WTC11 (cell line): ENCODE results near the gene VIT. TPM values are rescaled to one million over a fixed set of nuclear protein-coding genes. Genes with fewer than 3 reads are reported as not detected.

ENCODE experiments used
- ATAC-seq: fragments of 200-7000 bp; cut with Tn5 transposase; 2 replicates; pipeline ENCODE4 v1.10.0; 2021; ENCODE audit warnings: mild to moderate bottlenecking, moderate library complexity
- CTCF ChIA-PET: fragments of 300-600 bp; sonication (Branson Sonifier 250); formaldehyde crosslinking; loops from one replicate; lab custom pipeline; 2021; ENCODE audit warnings: antibody characterized with exemption; lab: Charles Lee
- POLR2A ChIA-PET: fragments of 350-600 bp; sonication (Branson Sonifier 250); formaldehyde crosslinking; loops from one replicate; lab custom pipeline; 2021; ENCODE audit warnings: antibody characterized with exemption; lab: Charles Lee
- DNase-seq: peaks from one replicate; pipeline ENCODE4 v3.0.0; 2021; ENCODE audit warnings: low spot score
- H3K27ac Mint-ChIP-seq: 2 replicates; pipeline ENCODE4 v1.8.0; 2021; ENCODE audit warnings: mixed read lengths
- H3K27me3 Mint-ChIP-seq: 2 replicates; pipeline ENCODE4 v1.8.0; 2021; ENCODE audit warnings: low read depth, mild to moderate bottlenecking, moderate library complexity, mixed read lengths
- H3K36me3 Mint-ChIP-seq: 2 replicates; pipeline ENCODE4 v1.8.0; 2021; ENCODE audit warnings: mixed read lengths
- H3K4me1 Mint-ChIP-seq: 2 replicates; pipeline ENCODE4 v1.8.0; 2022; ENCODE audit warnings: mixed read lengths
- H3K4me3 Mint-ChIP-seq: 2 replicates; pipeline ENCODE4 v1.8.0; 2021; ENCODE audit warnings: mild to moderate bottlenecking, moderate library complexity, mixed read lengths
- H3K9me3 Mint-ChIP-seq: 2 replicates; pipeline ENCODE4 v1.8.0; 2021; ENCODE audit warnings: mixed read lengths
- CREB1 ChIP-seq: sonication (generic); formaldehyde crosslinking; IDR thresholded peaks from 2 replicates; pipeline ENCODE4 v1.8.0; 2023; ENCODE audit warnings: mild to moderate bottlenecking, missing genetic modification reagents
- ELF4 ChIP-seq: sonication (generic); formaldehyde crosslinking; IDR thresholded peaks from 2 replicates; pipeline ENCODE4 v1.8.1; 2022; ENCODE audit warnings: low read depth, mild to moderate bottlenecking, moderate library complexity, missing genetic modification reagents
- GRHL2 ChIP-seq: fragments of 250-450 bp; sonication (Bioruptor Pico); IDR thresholded peaks from 2 replicates; pipeline ENCODE4 v1.8.0; 2022; ENCODE audit warnings: mild to moderate bottlenecking, moderate library complexity; ENCODE audit not compliant: insufficient replicate concordance, severe bottlenecking
- JAZF1 ChIP-seq: fragments of 250-450 bp; sonication (Bioruptor Pico); IDR thresholded peaks from 2 replicates; pipeline ENCODE4 v1.9.0; 2021; ENCODE audit warnings: moderate library complexity, mild to moderate bottlenecking, inconsistent platforms
- JUN ChIP-seq: sonication (generic); formaldehyde crosslinking; IDR thresholded peaks from 2 replicates; pipeline ENCODE4 v1.8.0; 2023; ENCODE audit warnings: mild to moderate bottlenecking, missing genetic modification reagents
- NR2C2 ChIP-seq: sonication (generic); formaldehyde crosslinking; IDR thresholded peaks from 2 replicates; pipeline ENCODE4 v1.8.0; 2022; ENCODE audit warnings: mild to moderate bottlenecking, missing genetic modification reagents
- OVOL2 ChIP-seq: fragments of 250-450 bp; sonication (Bioruptor Pico); IDR thresholded peaks from 2 replicates; pipeline ENCODE4 v1.9.0; 2021; ENCODE audit warnings: mild to moderate bottlenecking, borderline replicate concordance
- SMAD4 ChIP-seq: sonication (generic); formaldehyde crosslinking; IDR thresholded peaks from 2 replicates; pipeline ENCODE4 v1.8.0; 2022; ENCODE audit warnings: mild to moderate bottlenecking, missing genetic modification reagents
- TCF7 ChIP-seq: sonication (generic); formaldehyde crosslinking; IDR thresholded peaks from 2 replicates; pipeline ENCODE4 v1.8.0; 2022; ENCODE audit warnings: mild to moderate bottlenecking, low read depth, missing genetic modification reagents, moderate library complexity
- ZBTB21 ChIP-seq: sonication (generic); formaldehyde crosslinking; IDR thresholded peaks from 2 replicates; pipeline ENCODE4 v1.8.1; 2023; ENCODE audit warnings: mild to moderate bottlenecking, missing genetic modification reagents, borderline replicate concordance
- ZNF121 ChIP-seq: sonication (generic); formaldehyde crosslinking; IDR thresholded peaks from 2 replicates; pipeline ENCODE4 v1.8.0; 2023; ENCODE audit warnings: missing genetic modification reagents
- ZNF263 ChIP-seq: sonication (generic); formaldehyde crosslinking; IDR thresholded peaks from 2 replicates; pipeline ENCODE4 v1.8.1; 2022; ENCODE audit warnings: low read depth, mild to moderate bottlenecking, moderate library complexity, missing genetic modification reagents
- total RNA-seq: library from RNA; stranded (reverse); gene quantifications from 3 replicates; pipeline ENCODE4 v1.2.3, GENCODE V29; 2021
- TF ChIP-seq, protein P1 (sequence below): sonication (generic); formaldehyde crosslinking; conservative IDR thresholded peaks from 2 replicates; pipeline ENCODE4 v1.8.1; 2023; ENCODE audit warnings: mild to moderate bottlenecking, low read depth, missing genetic modification reagents, moderate library complexity
- TF ChIP-seq, protein P2 (sequence below): fragments of 250-450 bp; sonication (Bioruptor Pico); IDR thresholded peaks from 2 replicates; pipeline ENCODE4 v1.9.0; 2021; ENCODE audit warnings: moderate library complexity, mild to moderate bottlenecking, inconsistent platforms, borderline replicate concordance
- TF ChIP-seq, protein P3 (sequence below): sonication (generic); formaldehyde crosslinking; conservative IDR thresholded peaks from 2 replicates; pipeline ENCODE4 v1.8.1; 2022; ENCODE audit warnings: mild to moderate bottlenecking, missing genetic modification reagents
- TF ChIP-seq, protein P4 (sequence below): sonication (generic); formaldehyde crosslinking; IDR thresholded peaks from 2 replicates; pipeline ENCODE4 v1.8.0; 2022; ENCODE audit warnings: mild to moderate bottlenecking, missing genetic modification reagents
- TF ChIP-seq, protein P5 (sequence below): sonication (generic); formaldehyde crosslinking; IDR thresholded peaks from 2 replicates; pipeline ENCODE4 v1.8.0; 2022; ENCODE audit warnings: mild to moderate bottlenecking, missing genetic modification reagents
- TF ChIP-seq, protein P6 (sequence below): fragments of 250-450 bp; sonication (Bioruptor Pico); IDR thresholded peaks from 2 replicates; pipeline ENCODE4 v1.9.0; 2021; ENCODE audit warnings: mild to moderate bottlenecking
- TF ChIP-seq, protein P7 (sequence below): fragments of 250-450 bp; sonication (Bioruptor Pico); IDR thresholded peaks from 2 replicates; pipeline ENCODE4 v2.1.2; 2022; ENCODE audit warnings: mild to moderate bottlenecking, moderate library complexity

VIT gene
- total RNA-seq, 1 experiment from 2014 or later, result 0.46 TPM

DNA sequence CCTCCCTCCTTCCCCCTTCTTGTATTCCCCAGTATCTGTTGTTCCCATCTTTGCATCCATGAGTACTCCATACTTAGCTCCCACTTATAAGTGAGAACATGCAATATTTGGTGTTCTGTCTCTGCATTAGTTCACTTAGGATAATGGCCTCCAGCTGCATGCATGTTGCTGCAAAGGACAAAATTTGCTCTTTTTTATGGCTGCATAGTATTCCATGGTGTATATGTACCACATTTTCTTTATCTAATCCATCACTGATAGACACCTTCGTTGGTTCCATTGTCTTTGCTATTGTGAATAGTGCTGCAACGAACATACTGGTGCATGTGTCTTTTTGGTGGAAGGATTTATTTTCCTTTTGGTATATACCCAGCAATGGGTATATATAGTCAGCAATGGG lies 47.4 kb downstream of the VIT start (continued):
- TF ChIP-seq, protein P1, sequence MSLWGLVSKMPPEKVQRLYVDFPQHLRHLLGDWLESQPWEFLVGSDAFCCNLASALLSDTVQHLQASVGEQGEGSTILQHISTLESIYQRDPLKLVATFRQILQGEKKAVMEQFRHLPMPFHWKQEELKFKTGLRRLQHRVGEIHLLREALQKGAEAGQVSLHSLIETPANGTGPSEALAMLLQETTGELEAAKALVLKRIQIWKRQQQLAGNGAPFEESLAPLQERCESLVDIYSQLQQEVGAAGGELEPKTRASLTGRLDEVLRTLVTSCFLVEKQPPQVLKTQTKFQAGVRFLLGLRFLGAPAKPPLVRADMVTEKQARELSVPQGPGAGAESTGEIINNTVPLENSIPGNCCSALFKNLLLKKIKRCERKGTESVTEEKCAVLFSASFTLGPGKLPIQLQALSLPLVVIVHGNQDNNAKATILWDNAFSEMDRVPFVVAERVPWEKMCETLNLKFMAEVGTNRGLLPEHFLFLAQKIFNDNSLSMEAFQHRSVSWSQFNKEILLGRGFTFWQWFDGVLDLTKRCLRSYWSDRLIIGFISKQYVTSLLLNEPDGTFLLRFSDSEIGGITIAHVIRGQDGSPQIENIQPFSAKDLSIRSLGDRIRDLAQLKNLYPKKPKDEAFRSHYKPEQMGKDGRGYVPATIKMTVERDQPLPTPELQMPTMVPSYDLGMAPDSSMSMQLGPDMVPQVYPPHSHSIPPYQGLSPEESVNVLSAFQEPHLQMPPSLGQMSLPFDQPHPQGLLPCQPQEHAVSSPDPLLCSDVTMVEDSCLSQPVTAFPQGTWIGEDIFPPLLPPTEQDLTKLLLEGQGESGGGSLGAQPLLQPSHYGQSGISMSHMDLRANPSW, result no peak
- TF ChIP-seq, protein P2, sequence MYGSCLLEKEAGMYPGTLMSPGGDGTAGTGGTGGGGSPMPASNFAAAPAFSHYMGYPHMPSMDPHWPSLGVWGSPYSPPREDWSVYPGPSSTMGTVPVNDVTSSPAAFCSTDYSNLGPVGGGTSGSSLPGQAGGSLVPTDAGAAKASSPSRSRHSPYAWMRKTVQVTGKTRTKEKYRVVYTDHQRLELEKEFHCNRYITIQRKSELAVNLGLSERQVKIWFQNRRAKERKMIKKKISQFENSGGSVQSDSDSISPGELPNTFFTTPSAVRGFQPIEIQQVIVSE (CRISPR knock-in tag), result no peak
- TF ChIP-seq TCF7 (CRISPR knock-in tag) (no peak), JUN (CRISPR knock-in tag) (no peak), ZNF121 (no peak), NR2C2 (CRISPR knock-in tag) (no peak)
- TF ChIP-seq, protein P3, sequence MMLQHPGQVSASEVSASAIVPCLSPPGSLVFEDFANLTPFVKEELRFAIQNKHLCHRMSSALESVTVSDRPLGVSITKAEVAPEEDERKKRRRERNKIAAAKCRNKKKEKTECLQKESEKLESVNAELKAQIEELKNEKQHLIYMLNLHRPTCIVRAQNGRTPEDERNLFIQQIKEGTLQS (CRISPR knock-in tag), result no peak

DNA sequence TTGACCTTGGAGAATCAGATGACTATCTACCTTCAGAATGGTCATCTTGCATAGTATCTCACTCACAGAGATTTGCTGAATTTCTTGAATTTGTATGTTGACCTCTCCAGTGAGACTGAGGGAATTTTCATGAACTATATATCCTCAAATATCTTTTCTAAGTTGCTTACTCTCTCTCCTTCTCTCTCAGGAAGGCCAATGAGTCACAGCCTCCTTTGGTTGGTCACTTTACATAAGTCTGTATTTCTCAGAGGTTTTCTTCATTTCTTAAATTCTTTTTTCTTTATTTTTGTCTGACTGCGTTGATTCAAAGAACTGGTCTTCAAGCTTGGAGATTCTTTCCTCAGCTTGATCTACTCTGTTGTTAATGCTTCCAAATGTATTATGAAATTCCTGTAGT lies 51.7 kb downstream of the VIT start:
- no peak overlapping the region for H3K27ac Mint-ChIP-seq
- CTCF ChIA-PET, result interaction anchor here (1.3 kb wide), 1 partner anchor 37 kb away, joined by 3 read pairs; no protein-coding TSS in a partner anchor
- POLR2A ChIA-PET, result no interaction called here
- peaks cover 18% of the 10 kb centered on the region for H3K36me3 Mint-ChIP-seq
- TF ChIP-seq GRHL2 (CRISPR knock-in tag), result no peak
- TF ChIP-seq ELF4 (CRISPR knock-in tag), result no peak
- TF ChIP-seq, protein P4, sequence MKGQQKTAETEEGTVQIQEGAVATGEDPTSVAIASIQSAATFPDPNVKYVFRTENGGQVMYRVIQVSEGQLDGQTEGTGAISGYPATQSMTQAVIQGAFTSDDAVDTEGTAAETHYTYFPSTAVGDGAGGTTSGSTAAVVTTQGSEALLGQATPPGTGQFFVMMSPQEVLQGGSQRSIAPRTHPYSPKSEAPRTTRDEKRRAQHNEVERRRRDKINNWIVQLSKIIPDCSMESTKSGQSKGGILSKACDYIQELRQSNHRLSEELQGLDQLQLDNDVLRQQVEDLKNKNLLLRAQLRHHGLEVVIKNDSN, result no peak
- TF ChIP-seq JAZF1, result no peak
- TF ChIP-seq, protein P5, sequence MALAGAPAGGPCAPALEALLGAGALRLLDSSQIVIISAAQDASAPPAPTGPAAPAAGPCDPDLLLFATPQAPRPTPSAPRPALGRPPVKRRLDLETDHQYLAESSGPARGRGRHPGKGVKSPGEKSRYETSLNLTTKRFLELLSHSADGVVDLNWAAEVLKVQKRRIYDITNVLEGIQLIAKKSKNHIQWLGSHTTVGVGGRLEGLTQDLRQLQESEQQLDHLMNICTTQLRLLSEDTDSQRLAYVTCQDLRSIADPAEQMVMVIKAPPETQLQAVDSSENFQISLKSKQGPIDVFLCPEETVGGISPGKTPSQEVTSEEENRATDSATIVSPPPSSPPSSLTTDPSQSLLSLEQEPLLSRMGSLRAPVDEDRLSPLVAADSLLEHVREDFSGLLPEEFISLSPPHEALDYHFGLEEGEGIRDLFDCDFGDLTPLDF, result no peak
- TF ChIP-seq TCF7 (CRISPR knock-in tag), result no peak
- no peak for TF ChIP-seq ZNF263
- TF ChIP-seq CREB1 (CRISPR knock-in tag), result no peak
- TF ChIP-seq, protein P6, sequence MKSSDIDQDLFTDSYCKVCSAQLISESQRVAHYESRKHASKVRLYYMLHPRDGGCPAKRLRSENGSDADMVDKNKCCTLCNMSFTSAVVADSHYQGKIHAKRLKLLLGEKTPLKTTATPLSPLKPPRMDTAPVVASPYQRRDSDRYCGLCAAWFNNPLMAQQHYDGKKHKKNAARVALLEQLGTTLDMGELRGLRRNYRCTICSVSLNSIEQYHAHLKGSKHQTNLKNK (CRISPR knock-in tag), result no peak
- no peak for TF ChIP-seq SMAD4 (CRISPR knock-in tag)
- TF ChIP-seq, protein P7, sequence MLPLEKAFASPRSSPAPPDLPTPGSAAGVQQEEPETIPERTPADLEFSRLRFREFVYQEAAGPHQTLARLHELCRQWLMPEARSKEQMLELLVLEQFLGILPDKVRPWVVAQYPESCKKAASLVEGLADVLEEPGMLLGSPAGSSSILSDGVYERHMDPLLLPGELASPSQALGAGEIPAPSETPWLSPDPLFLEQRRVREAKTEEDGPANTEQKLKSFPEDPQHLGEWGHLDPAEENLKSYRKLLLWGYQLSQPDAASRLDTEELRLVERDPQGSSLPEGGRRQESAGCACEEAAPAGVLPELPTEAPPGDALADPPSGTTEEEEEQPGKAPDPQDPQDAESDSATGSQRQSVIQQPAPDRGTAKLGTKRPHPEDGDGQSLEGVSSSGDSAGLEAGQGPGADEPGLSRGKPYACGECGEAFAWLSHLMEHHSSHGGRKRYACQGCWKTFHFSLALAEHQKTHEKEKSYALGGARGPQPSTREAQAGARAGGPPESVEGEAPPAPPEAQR, result no peak
- no peak for TF ChIP-seq ZBTB21 (CRISPR knock-in tag)
- TF ChIP-seq OVOL2 (CRISPR knock-in tag), result no peak
- peaks cover 47% of the 10 kb centered on the region for H3K9me3 Mint-ChIP-seq
- H3K4me1 Mint-ChIP-seq, result peaks cover 21% of the 10 kb centered on the region
- DNase-seq (no peak), ATAC-seq (no peak)
- H3K27me3 Mint-ChIP-seq, result no peaks in the 10 kb centered on the region; the same call in 1 of the 2 replicates
- H3K4me3 Mint-ChIP-seq, result no peak overlapping the region
